Neural progenitor cell (in vitro differentiated cells): ENCODE measurements around the gene PREX1. TPM values are rescaled to one million over a fixed set of nuclear protein-coding genes. Genes with fewer than 3 reads are reported as not detected.

Source experiments
- DNase-seq: peaks from one replicate; pipeline ENCODE4 v3.0.0-alpha.2; 2016; ENCODE audit warnings: low spot score
- H2AFZ ChIP-seq: fragments of 200-600 bp; sonication (generic); replicated peaks from 2 replicates; pipeline ENCODE4 v1.6.1; 2016; ENCODE audit warnings: antibody characterized with exemption
- H3F3A ChIP-seq: fragments of 200-600 bp; sonication (generic); 2 replicates; pipeline ENCODE4 v1.6.1; 2016; ENCODE audit warnings: antibody characterized with exemption, low read depth
- H3K27ac ChIP-seq: fragments of 200-600 bp; sonication (generic); 2 replicates; pipeline ENCODE4 v1.5.1; 2016; ENCODE audit warnings: mild to moderate bottlenecking
- H3K27me3 ChIP-seq: fragments of 200-600 bp; sonication (generic); 2 replicates; pipeline ENCODE4 v1.6.1; 2016; ENCODE audit warnings: mild to moderate bottlenecking, moderate library complexity
- H3K36me3 ChIP-seq: fragments of 200-600 bp; sonication (generic); 2 replicates; pipeline ENCODE4 v1.5.1; 2016
- H3K4me1 ChIP-seq: fragments of 200-600 bp; sonication (generic); 2 replicates; pipeline ENCODE4 v1.6.1; 2016; ENCODE audit warnings: mixed run types
- H3K4me2 ChIP-seq: fragments of 200-600 bp; sonication (generic); 2 replicates; pipeline ENCODE4 v1.6.1; 2016
- H3K4me3 ChIP-seq: fragments of 200-600 bp; sonication (generic); 2 replicates; pipeline ENCODE4 v1.5.1; 2016
- H3K79me2 ChIP-seq: fragments of 200-600 bp; sonication (generic); 2 replicates; pipeline ENCODE4 v1.6.1; 2016; ENCODE audit warnings: low read depth
- H3K9ac ChIP-seq: fragments of 200-600 bp; sonication (generic); 2 replicates; pipeline ENCODE4 v1.6.1; 2016
- H3K9me3 ChIP-seq: fragments of 200-600 bp; sonication (generic); 2 replicates; pipeline ENCODE4 v1.5.1; 2016; ENCODE audit warnings: low read depth
- H4K20me1 ChIP-seq: fragments of 200-600 bp; sonication (generic); 2 replicates; pipeline ENCODE4 v1.6.1; 2016; ENCODE audit warnings: low read depth
- H3K27ac Mint-ChIP-seq: 3 replicates; pipeline ENCODE4 v1.8.0; 2021; ENCODE audit warnings: mixed read lengths
- H3K27me3 Mint-ChIP-seq: 2 replicates; pipeline ENCODE4 v1.8.0; 2022; ENCODE audit warnings: low read depth, mild to moderate bottlenecking, inconsistent platforms, moderate library complexity, mixed read lengths; ENCODE audit not compliant: insufficient read depth
- H3K36me3 Mint-ChIP-seq: 3 replicates; pipeline ENCODE4 v1.8.0; 2021; ENCODE audit warnings: mixed read lengths
- H3K4me1 Mint-ChIP-seq: 3 replicates; pipeline ENCODE4 v1.8.0; 2021; ENCODE audit warnings: mixed read lengths
- H3K4me3 Mint-ChIP-seq: 3 replicates; pipeline ENCODE4 v1.8.0; 2021; ENCODE audit warnings: mild to moderate bottlenecking, moderate library complexity, mixed read lengths
- H3K9me3 Mint-ChIP-seq: 3 replicates; pipeline ENCODE4 v1.8.0; 2020; ENCODE audit warnings: mixed read lengths
- EZH2 ChIP-seq: fragments of 200-600 bp; sonication (generic); IDR thresholded peaks from 2 replicates; pipeline ENCODE4 v1.6.1; 2017; ENCODE audit warnings: antibody characterized with exemption, mild to moderate bottlenecking, moderate library complexity
- EZH2phosphoT487 ChIP-seq: fragments of 200-600 bp; sonication (generic); IDR thresholded peaks from 2 replicates; pipeline ENCODE4 v1.6.1; 2017; ENCODE audit warnings: antibody characterized with exemption
- total RNA-seq: library from RNA; depleted of rRNA; stranded (reverse); fragments of >200 nt; gene quantifications from 2 replicates; pipeline ENCODE4 v1.2.3, GENCODE V29; 2015; ENCODE audit warnings: low replicate concordance
- TF ChIP-seq, protein P1 (sequence below): fragments of 200-600 bp; sonication (generic); IDR thresholded peaks from 2 replicates; pipeline ENCODE4 v1.5.1; 2017; ENCODE audit warnings: antibody characterized with exemption, mild to moderate bottlenecking

Gene PREX1
- total RNA-seq, 1 donor from 2014 or later = 4.5 TPM

DNA sequence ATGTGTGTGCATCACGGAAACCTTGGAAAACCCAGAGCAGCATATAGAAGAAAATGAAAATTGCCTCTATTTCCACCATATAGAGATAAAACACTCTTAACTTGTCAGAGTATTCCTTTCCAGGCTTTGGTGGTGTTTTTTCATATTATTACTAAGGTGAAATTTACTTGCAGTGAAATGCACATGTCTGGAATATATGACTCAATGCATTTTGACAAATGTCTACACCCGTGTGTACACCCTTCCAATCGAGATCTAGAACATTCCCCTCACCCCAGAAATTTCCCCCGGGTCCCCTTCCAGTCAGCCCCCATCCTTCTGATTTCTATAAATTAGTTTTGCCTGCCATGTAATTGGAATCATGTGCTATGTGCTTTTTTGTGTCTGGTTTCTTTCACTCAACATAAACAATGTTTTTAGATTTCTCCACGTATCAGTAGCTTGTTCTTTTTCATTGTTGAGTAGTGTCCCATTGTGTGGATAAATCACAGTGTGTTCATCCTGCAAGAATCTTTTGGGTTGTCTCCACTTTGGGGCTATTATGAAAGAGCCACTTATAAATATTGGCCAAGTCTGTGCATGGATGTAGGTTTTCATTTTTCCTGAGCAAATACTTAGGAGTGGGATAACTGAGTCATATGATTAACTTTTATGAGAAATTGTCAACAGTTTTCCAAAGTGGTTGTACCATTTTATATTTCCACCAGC lies 19.9 kb upstream of the PREX1 start:
- no peaks in the 10 kb centered on the region for H3K79me2 ChIP-seq
- H3K36me3 ChIP-seq = no peaks in the 10 kb centered on the region
- H3K4me1 ChIP-seq = peaks cover 8% of the 10 kb centered on the region
- TF ChIP-seq EZH2 (no peak), EZH2phosphoT487 (no peak)
- TF ChIP-seq, protein P1, sequence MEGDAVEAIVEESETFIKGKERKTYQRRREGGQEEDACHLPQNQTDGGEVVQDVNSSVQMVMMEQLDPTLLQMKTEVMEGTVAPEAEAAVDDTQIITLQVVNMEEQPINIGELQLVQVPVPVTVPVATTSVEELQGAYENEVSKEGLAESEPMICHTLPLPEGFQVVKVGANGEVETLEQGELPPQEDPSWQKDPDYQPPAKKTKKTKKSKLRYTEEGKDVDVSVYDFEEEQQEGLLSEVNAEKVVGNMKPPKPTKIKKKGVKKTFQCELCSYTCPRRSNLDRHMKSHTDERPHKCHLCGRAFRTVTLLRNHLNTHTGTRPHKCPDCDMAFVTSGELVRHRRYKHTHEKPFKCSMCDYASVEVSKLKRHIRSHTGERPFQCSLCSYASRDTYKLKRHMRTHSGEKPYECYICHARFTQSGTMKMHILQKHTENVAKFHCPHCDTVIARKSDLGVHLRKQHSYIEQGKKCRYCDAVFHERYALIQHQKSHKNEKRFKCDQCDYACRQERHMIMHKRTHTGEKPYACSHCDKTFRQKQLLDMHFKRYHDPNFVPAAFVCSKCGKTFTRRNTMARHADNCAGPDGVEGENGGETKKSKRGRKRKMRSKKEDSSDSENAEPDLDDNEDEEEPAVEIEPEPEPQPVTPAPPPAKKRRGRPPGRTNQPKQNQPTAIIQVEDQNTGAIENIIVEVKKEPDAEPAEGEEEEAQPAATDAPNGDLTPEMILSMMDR = no peak
- no peak overlapping the region for H3K4me2 ChIP-seq
- no peak overlapping the region for H3K9ac ChIP-seq
- no peak overlapping the region for H2AFZ ChIP-seq
- Mint-ChIP-seq H3K4me1 (peaks cover 30% of the 10 kb centered on the region), H3K36me3 (no peaks in the 10 kb centered on the region), H3K4me3 (no peak overlapping the region), H3K9me3 (peaks cover 3% of the 10 kb centered on the region), H3K27me3 (peaks cover 16% of the 10 kb centered on the region), H3K27ac (no peak overlapping the region)
- H3K4me3 ChIP-seq = no peak overlapping the region
- H3F3A ChIP-seq = no peaks in the 10 kb centered on the region
- no peaks in the 10 kb centered on the region for H4K20me1 ChIP-seq
- DNase-seq = no peak
- H3K27ac ChIP-seq = no peak overlapping the region
- H3K9me3 ChIP-seq = no peaks in the 10 kb centered on the region
- peaks cover 19% of the 10 kb centered on the region for H3K27me3 ChIP-seq

DNA sequence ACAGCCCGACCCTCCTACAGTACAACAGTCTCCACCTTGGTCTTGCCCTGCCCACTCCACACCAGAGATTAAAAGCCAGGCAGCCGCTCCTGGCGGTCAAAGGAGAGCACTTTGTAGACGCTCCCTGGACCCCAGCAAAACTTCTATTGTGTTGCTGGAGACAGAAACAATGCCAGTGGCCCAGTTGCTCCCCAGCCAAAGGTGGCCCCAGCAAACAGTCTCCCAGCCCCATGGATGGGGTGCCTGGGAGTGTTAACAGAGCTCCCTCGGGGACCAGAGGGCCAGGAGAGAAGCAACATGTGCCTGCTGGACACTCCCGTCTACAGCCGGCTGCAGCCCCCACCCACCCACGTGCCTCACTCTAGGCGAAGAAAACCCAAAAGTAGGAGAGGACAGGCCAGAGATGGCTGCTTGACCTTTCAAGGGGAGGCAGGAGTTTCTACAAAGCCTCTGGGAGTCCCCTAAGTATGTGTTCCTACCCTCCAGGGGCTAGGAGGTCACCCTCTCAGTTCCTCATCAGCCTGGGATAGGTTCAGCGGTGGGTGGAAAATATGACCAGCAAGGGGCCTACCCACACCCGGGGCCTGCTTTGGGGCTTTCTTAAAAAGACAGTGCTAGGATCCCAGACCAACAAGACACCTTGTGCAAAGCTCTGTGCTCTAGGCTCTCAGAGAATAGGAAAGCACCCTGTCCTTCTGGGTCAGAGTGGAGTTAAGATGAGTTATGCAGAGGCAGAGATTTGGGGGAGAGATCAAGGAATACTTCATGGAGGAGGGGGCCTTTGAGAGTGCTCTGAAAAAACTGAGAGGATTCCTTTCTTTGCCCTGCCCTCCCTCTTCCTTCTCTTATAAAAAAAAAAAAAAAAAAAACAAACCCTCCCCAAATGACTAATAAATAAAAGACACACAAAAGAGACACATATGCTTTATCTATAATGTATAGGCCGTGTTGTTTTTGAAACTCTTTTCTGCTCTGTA lies 19.0 kb upstream of the PREX1 start:
- Mint-ChIP-seq H3K4me1 (peaks cover 36% of the 10 kb centered on the region), H3K36me3 (no peaks in the 10 kb centered on the region), H3K27me3 (peaks cover 13% of the 10 kb centered on the region), H3K27ac (peak overlapping the region; percentile 74), H3K9me3 (peaks cover 3% of the 10 kb centered on the region), H3K4me3 (peak overlapping the region; percentile 39)
- DNase-seq = peak; percentile 54
- peak overlapping the region; percentile 56 for H3K4me2 ChIP-seq
- peaks cover 8% of the 10 kb centered on the region for H3K4me1 ChIP-seq
- TF ChIP-seq, protein P1 = no peak
- TF ChIP-seq EZH2 (no peak), EZH2phosphoT487 (no peak)
- H3F3A ChIP-seq = no peaks in the 10 kb centered on the region
- H3K9me3 ChIP-seq = no peaks in the 10 kb centered on the region
- H3K27ac ChIP-seq = no peak overlapping the region
- no peak overlapping the region for H3K9ac ChIP-seq
- H3K79me2 ChIP-seq = no peaks in the 10 kb centered on the region
- peak overlapping the region; percentile 87 for H2AFZ ChIP-seq
- no peak overlapping the region for H3K4me3 ChIP-seq
- H4K20me1 ChIP-seq = no peaks in the 10 kb centered on the region
- peaks cover 19% of the 10 kb centered on the region for H3K27me3 ChIP-seq
- H3K36me3 ChIP-seq = no peaks in the 10 kb centered on the region

DNA sequence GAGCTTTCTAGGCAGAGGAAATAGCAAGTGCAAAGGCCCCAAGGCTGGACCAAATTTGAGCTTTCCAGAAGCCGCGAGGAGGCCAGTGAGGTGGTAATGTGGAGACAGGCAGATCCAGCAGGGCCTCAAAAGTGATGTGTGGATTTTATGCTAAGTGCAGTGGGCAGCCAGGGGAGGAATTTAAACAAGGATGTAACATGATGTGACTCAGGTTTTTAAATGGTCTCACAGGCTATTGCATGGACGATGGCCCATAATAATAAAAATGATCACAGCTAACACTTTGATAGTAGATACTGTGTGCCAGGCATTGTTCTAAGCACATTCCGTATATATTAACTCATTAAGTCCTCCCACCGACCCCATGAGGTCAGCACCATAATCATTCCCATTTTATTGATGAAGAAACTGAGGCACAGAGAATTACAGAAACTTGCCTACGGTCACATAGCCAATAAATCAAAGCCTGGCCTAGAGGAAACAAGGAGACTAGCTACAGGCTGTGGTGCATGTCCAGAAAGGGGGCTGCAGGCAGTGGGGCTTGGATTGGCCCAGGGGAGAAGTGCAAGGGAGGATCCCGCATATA lies 18.0 kb upstream of the PREX1 start:
- TF ChIP-seq EZH2 = no peak
- TF ChIP-seq EZH2phosphoT487 = no peak
- TF ChIP-seq, protein P1 = no peak
- no peaks in the 10 kb centered on the region for H4K20me1 ChIP-seq
- H3K36me3 Mint-ChIP-seq = no peaks in the 10 kb centered on the region
- peak overlapping the region; percentile 8 for H3K4me3 Mint-ChIP-seq
- H3K4me2 ChIP-seq = no peak overlapping the region
- H3K79me2 ChIP-seq = no peaks in the 10 kb centered on the region
- peaks cover 3% of the 10 kb centered on the region for H3K9me3 Mint-ChIP-seq
- no peaks in the 10 kb centered on the region for H3K9me3 ChIP-seq
- H3K27ac Mint-ChIP-seq = no peak overlapping the region
- no peak overlapping the region for H3K4me3 ChIP-seq
- no peaks in the 10 kb centered on the region for H3F3A ChIP-seq
- H3K4me1 ChIP-seq = peaks cover 8% of the 10 kb centered on the region
- DNase-seq = no peak
- H2AFZ ChIP-seq = no peak overlapping the region
- H3K9ac ChIP-seq = no peak overlapping the region
- H3K27me3 ChIP-seq = peaks cover 25% of the 10 kb centered on the region
- peaks cover 13% of the 10 kb centered on the region for H3K27me3 Mint-ChIP-seq
- no peak overlapping the region for H3K27ac ChIP-seq
- H3K4me1 Mint-ChIP-seq = peaks cover 38% of the 10 kb centered on the region
- H3K36me3 ChIP-seq = no peaks in the 10 kb centered on the region
